Esophagus squamous epithelium (tissue), 5 donors: Measurements from ENCODE around the gene COL4A2. TPM values are rescaled to one million over a fixed set of nuclear protein-coding genes. Genes with fewer than 3 reads are reported as not detected.

Source experiments
- DNase-seq: peaks from one replicate; lab custom pipeline; 2025; lab: John Stamatoyannopoulos, UW
- H3K27ac ChIP-seq, 4 donors: fragments of 200-600 bp; sonication (generic); one replicate each; pipeline ENCODE4 v1.5.1; 2016 to 2019; ENCODE audit warnings: mild to moderate bottlenecking in 1 of 4
- H3K27me3 ChIP-seq, 4 donors: fragments of 200-600 bp; sonication (generic); 1 replicate in 3 of 4; 2 replicates in 1 of 4; pipeline versions ENCODE4 v1.5.1 to v1.6.0; 2017 to 2021; ENCODE audit warnings: antibody characterized with exemption in 1 of 4
- H3K36me3 ChIP-seq, 3 donors: fragments of 200-600 bp; sonication (generic); one replicate each; pipeline ENCODE4 v1.5.1; 2016 to 2019
- H3K4me1 ChIP-seq, 3 donors: fragments of 200-600 bp; sonication (generic); one replicate each; pipeline ENCODE4 v1.5.1; 2017 to 2019
- H3K4me3 ChIP-seq, 4 donors: fragments of 200-600 bp; sonication (generic); 1 replicate in 3 of 4; 2 replicates in 1 of 4; pipeline ENCODE4 v1.5.1; 2016 to 2019; ENCODE audit warnings: mild to moderate bottlenecking in 2 of 4, moderate library complexity in 1 of 4
- H3K9me3 ChIP-seq, 3 donors: fragments of 200-600 bp; sonication (generic); one replicate each; pipeline ENCODE4 v1.5.1; 2016 to 2019
- CTCF ChIP-seq, 6 experiments: fragments of 450-650 bp in 4 of 6; fragments of 200-600 bp in 2 of 6; sonication (generic) in 2 of 6; IDR thresholded peaks; one replicate each; pipeline ENCODE4 v1.5.1; 2016 to 2019; ENCODE audit warnings: antibody characterized with exemption in 6 of 6, mild to moderate bottlenecking in 4 of 6, moderate library complexity in 4 of 6
- POLR2A ChIP-seq, 4 donors: fragments of 450-650 bp; IDR thresholded peaks; one replicate each; pipeline ENCODE4 v1.6.1; 2017; ENCODE audit warnings: antibody characterized with exemption in 4 of 4, mild to moderate bottlenecking in 4 of 4, moderate library complexity in 3 of 4
- WGBS, 2 donors: methylation state at CpG; one replicate each; pipeline ENCODE4 v1.1.5; 2018; 5-methylcytosine and 5-hydroxymethylcytosine counted together
- intact Hi-C: fragments of 100-400 bp; cut with DNase I; formaldehyde crosslinking; loops from one replicate; pipeline ENCODE4 v1.15.0; 2022
- total RNA-seq, 4 donors: library from RNA; depleted of rRNA; stranded (reverse); fragments of >200 nt; gene quantifications; one replicate each; pipeline ENCODE4 v1.1.0, GENCODE V29; 2016
- donor health status: DM: yes; HTN: yes; CAD: no.

The COL4A2 gene
- total RNA-seq, 4 donors from 2014 or later, result 11.9 to 102 (median 43.5) TPM

- TF ChIP-seq CTCF (IDR thresholded peaks at IDR 0.05), result no peak
- TF ChIP-seq POLR2A (IDR thresholded peaks at IDR 0.05), result no peak
- Histone ChIP-seq H3K4me3 (no peak overlapping the region), H3K4me1 (peaks cover under 1 to 66% (median 26%) of the 10 kb centered on the region in 3 donors), H3K27ac (peak overlapping the region in 1 of 4 donors; percentile 70), H3K36me3 (no peaks in the 10 kb centered on the region), H3K27me3 (no peaks in the 10 kb centered on the region), H3K9me3 (no peaks in the 10 kb centered on the region)
- WGBS, 2 donors, result 51 to 58% methylated on average over 8 to 9 of the region's 10 CpGs
- DNase-seq, result no peak
- intact Hi-C loops, result no loop called here
Measured at GRCh38 chr13:110266983-110267382, 40.1 kb upstream of the COL4A2 start.

- peaks cover 0 to 55% (median 15%) of the 10 kb centered on the region in 3 donors for H3K4me1 ChIP-seq
- H3K4me3 ChIP-seq, result no peak overlapping the region
- DNase-seq, result no peak
- H3K36me3 ChIP-seq, result no peaks in the 10 kb centered on the region
- TF ChIP-seq POLR2A (IDR thresholded peaks at IDR 0.05) (no peak), CTCF (IDR thresholded peaks at IDR 0.05) (no peak)
- intact Hi-C loops, result no loop called here
- peak overlapping the region in 1 of 4 donors; percentile 25 for H3K27ac ChIP-seq
- no peaks in the 10 kb centered on the region for H3K9me3 ChIP-seq
- WGBS, 2 donors, result 57 to 83% methylated on average over 5 to 6 of the region's 6 CpGs
- no peaks in the 10 kb centered on the region for H3K27me3 ChIP-seq
Measured at GRCh38 chr13:110268061-110268460, 39.0 kb upstream of the COL4A2 start.

- Histone ChIP-seq H3K4me1 (peaks cover 0 to 54% (median 11%) of the 10 kb centered on the region in 3 donors), H3K4me3 (no peak overlapping the region), H3K27ac (peak overlapping the region in 1 of 4 donors; percentile 25), H3K36me3 (no peaks in the 10 kb centered on the region), H3K9me3 (no peaks in the 10 kb centered on the region), H3K27me3 (no peaks in the 10 kb centered on the region)
- no peak for DNase-seq
- WGBS, 2 donors, result 74 to 76% methylated on average over 4 to 11 of the region's 16 CpGs
- TF ChIP-seq POLR2A (IDR thresholded peaks at IDR 0.05) (no peak), CTCF (IDR thresholded peaks at IDR 0.05) (no peak)
- intact Hi-C loops, result no loop called here
Measured at GRCh38 chr13:110268576-110269185, 38.4 kb upstream of the COL4A2 start.

GRCh38 chr13:110269509-110270185 is 37.4 kb upstream of the COL4A2 start:
- WGBS, 2 donors, result 74 to 87% methylated on average over 14 of the region's 14 CpGs
- H3K27ac ChIP-seq, result no peak overlapping the region
- H3K4me3 ChIP-seq, result no peak overlapping the region
- intact Hi-C loops, result no loop called here
- TF ChIP-seq POLR2A (IDR thresholded peaks at IDR 0.05), result no peak
- no peak for TF ChIP-seq CTCF (IDR thresholded peaks at IDR 0.05)
- no peaks in the 10 kb centered on the region for H3K9me3 ChIP-seq
- no peaks in the 10 kb centered on the region for H3K36me3 ChIP-seq
- no peaks in the 10 kb centered on the region for H3K27me3 ChIP-seq
- peaks cover 0 to 52% (median 4%) of the 10 kb centered on the region in 3 donors for H3K4me1 ChIP-seq
- DNase-seq, result no peak

GRCh38 chr13:110270507-110270906 is 36.6 kb upstream of the COL4A2 start:
- no peak overlapping the region for H3K4me3 ChIP-seq
- H3K9me3 ChIP-seq, result no peaks in the 10 kb centered on the region
- no peaks in the 10 kb centered on the region for H3K36me3 ChIP-seq
- TF ChIP-seq POLR2A (IDR thresholded peaks at IDR 0.05) (no peak), CTCF (IDR thresholded peaks at IDR 0.05) (no peak)
- no peak for DNase-seq
- no peak overlapping the region for H3K27ac ChIP-seq
- peaks cover 0 to 49% (median 0%) of the 10 kb centered on the region in 3 donors for H3K4me1 ChIP-seq
- WGBS, 2 donors, result 72 to 74% methylated on average over 7 of the region's 7 CpGs
- no peaks in the 10 kb centered on the region for H3K27me3 ChIP-seq
- intact Hi-C loops, result no loop called here
